Inflammatory macrophage (primary cell): ENCODE results near the gene PDZD4.
A peak's percentile ranks its signal among the peaks of the same experiment; 100 is the strongest.

ENCODE experiments used
- DNase-seq, 2 donors: peaks; one replicate each; pipeline ENCODE4 v3.0.0-alpha.2; 2020 to 2022

The PDZD4 gene

GRCh38 chrX:153771415-153772315 is 58.7 kb downstream of the PDZD4 start:
- no peak for DNase-seq

GRCh38 chrX:153770601-153771414 is 59.5 kb downstream of the PDZD4 start:
- DNase-seq: no peak

GRCh38 chrX:153769865-153770600 is 60.3 kb downstream of the PDZD4 start:
- DNase-seq: no peak

GRCh38 chrX:153769158-153769864 is 61.0 kb downstream of the PDZD4 start:
- DNase-seq: no peak

- no peak for DNase-seq
Measured at GRCh38 chrX:153768311-153769157, 61.8 kb downstream of the PDZD4 start.

- DNase-seq: no peak
Measured at GRCh38 chrX:153767674-153768055, 62.7 kb downstream of the PDZD4 start.

GRCh38 chrX:153766871-153767673 is 63.3 kb downstream of the PDZD4 start:
- no peak for DNase-seq

GRCh38 chrX:153766098-153766817 is 64.1 kb downstream of the PDZD4 start:
- peak in 1 of 2 donors; percentile 15 for DNase-seq

- DNase-seq: no peak
Measured at GRCh38 chrX:153765138-153766079, 64.9 kb downstream of the PDZD4 start.

GRCh38 chrX:153764786-153765137 is 65.6 kb downstream of the PDZD4 start:
- no peak for DNase-seq

- peak; percentile 61 to 67 for DNase-seq
Measured at GRCh38 chrX:153763989-153764755, 66.2 kb downstream of the PDZD4 start, which contains the start of gene PLXNB3. Gene PLXNB3, plus strand, starts transcription at chrX:153764249. Its CDS starts 1,287 bp downstream, at chrX:153765536.

GRCh38 chrX:153763298-153763932 is 66.9 kb downstream of the PDZD4 start:
- DNase-seq: no peak

- no peak for DNase-seq
Measured at GRCh38 chrX:153762626-153763173, 67.6 kb downstream of the PDZD4 start.

GRCh38 chrX:153761863-153762262 is 68.5 kb downstream of the PDZD4 start:
- DNase-seq: no peak

- no peak for DNase-seq
Measured at GRCh38 chrX:153755136-153755535, 75.2 kb downstream of the PDZD4 start.
